HepG2 (cell line): Measurements from ENCODE around the gene CCR8. TPM values are rescaled to one million over a fixed set of nuclear protein-coding genes. Genes with fewer than 3 reads are reported as not detected.
A peak's percentile ranks its signal among the peaks of the same experiment; 100 is the strongest.

ENCODE experiments used
- ARID3A ChIP-seq: IDR thresholded peaks from 2 replicates; pipeline ENCODE4 v1.6.1; 2012; ENCODE audit warnings: low read depth, low read length, improper control_type of control experiment
- ARID5B ChIP-seq: IDR thresholded peaks from 2 replicates; pipeline ENCODE4 v1.4.0; 2020; ENCODE audit warnings: mild to moderate bottlenecking, missing genetic modification reagents
- BRD4 ChIP-seq: sonication (generic); formaldehyde crosslinking; IDR thresholded peaks from 2 replicates; pipeline ENCODE4 v1.4.0; 2020; ENCODE audit warnings: missing genetic modification reagents
- CBX1 ChIP-seq: IDR thresholded peaks from one replicate; pipeline ENCODE4 v1.6.1; 2016; ENCODE audit warnings: antibody characterized with exemption, low read depth
- DDIT3 ChIP-seq: sonication (generic); formaldehyde crosslinking; IDR thresholded peaks from 2 replicates; pipeline ENCODE4 v1.4.0; 2020; ENCODE audit warnings: mild to moderate bottlenecking, missing genetic modification reagents
- E2F1 ChIP-seq: sonication (generic); formaldehyde crosslinking; IDR thresholded peaks from 2 replicates; pipeline ENCODE4 v1.5.0; 2020; ENCODE audit warnings: missing genetic modification reagents
- FOXO1 ChIP-seq: sonication (generic); formaldehyde crosslinking; IDR thresholded peaks from 2 replicates; pipeline ENCODE4 v1.4.0; 2020; ENCODE audit warnings: missing genetic modification reagents
- HMG20A ChIP-seq: IDR thresholded peaks from 2 replicates; pipeline ENCODE4 v1.6.1; 2016; ENCODE audit warnings: borderline replicate concordance
- HNRNPH1 ChIP-seq: fragments of 200-400 bp; formaldehyde crosslinking; optimal IDR thresholded peaks from 2 replicates; pipeline ENCODE3; 2017; ENCODE audit warnings: mild to moderate bottlenecking, low read depth, low read length
- LCORL ChIP-seq, 2 experiments: fragments of 450-650 bp in 1 of 2; sonication (generic) in 1 of 2; formaldehyde crosslinking in 1 of 2; IDR thresholded peaks; 2 replicates each; pipeline versions ENCODE4 v1.5.0 to v1.6.1; 2017 to 2020; ENCODE audit warnings: antibody characterized with exemption in 1 of 2, missing genetic modification reagents in 1 of 2
- STAG1 ChIP-seq: sonication (generic); formaldehyde crosslinking; IDR thresholded peaks from 2 replicates; pipeline ENCODE4 v1.4.0; 2020; ENCODE audit warnings: missing genetic modification reagents
- TAF1 ChIP-seq: sonication (generic); formaldehyde crosslinking; IDR thresholded peaks from 2 replicates; pipeline ENCODE4 v1.4.0; 2020; ENCODE audit warnings: missing genetic modification reagents
- THRA ChIP-seq: sonication (generic); formaldehyde crosslinking; IDR thresholded peaks from 2 replicates; pipeline ENCODE4 v1.4.0; 2020; ENCODE audit warnings: missing genetic modification reagents, borderline replicate concordance
- ZBTB21 ChIP-seq: sonication (generic); formaldehyde crosslinking; IDR thresholded peaks from 2 replicates; pipeline ENCODE4 v1.4.0; 2020; ENCODE audit warnings: missing genetic modification reagents
- ZMYM4 ChIP-seq: sonication (generic); formaldehyde crosslinking; IDR thresholded peaks from 2 replicates; pipeline ENCODE4 v1.8.1; 2023; ENCODE audit warnings: mild to moderate bottlenecking, missing genetic modification reagents
- ZNF160 ChIP-seq: sonication (generic); formaldehyde crosslinking; IDR thresholded peaks from 2 replicates; pipeline ENCODE4 v1.8.0; 2022; ENCODE audit warnings: mild to moderate bottlenecking, inconsistent platforms, missing genetic modification reagents
- ZNF24 ChIP-seq: fragments of 450-650 bp; IDR thresholded peaks from 2 replicates; pipeline ENCODE4 v1.6.1; 2017; ENCODE audit warnings: antibody characterized with exemption, mild to moderate bottlenecking
- polyA plus RNA-seq, 8 experiments: library from polyadenylated mRNA; depleted of rRNA in 3 of 8; stranded (reverse) in 7 of 8; unstranded in 1 of 8; fragments of >200 nt; fragmentation: Illumina TruSeq in 4 of 8; extraction: Trizol in 4 of 8; gene quantifications; 2 replicates each; pipeline versions ENCODE4 v1.2.1 to v1.2.3, GENCODE V29; 2011 to 2016; ENCODE audit warnings: low read depth in 4 of 8, missing spikeins in 1 of 8, mixed read lengths in 1 of 8; ENCODE audit not compliant: insufficient read depth in 1 of 8
- total RNA-seq, 5 experiments: library from RNA; depleted of rRNA; stranded (reverse); fragments of >200 nt; fragmentation: Illumina TruSeq; extraction: Trizol; gene quantifications; 2 replicates each; pipeline ENCODE4 v1.2.3, GENCODE V29; 2016; ENCODE audit warnings: low read depth in 1 of 5

Gene CCR8
- total and polyA plus RNA-seq, 2 of the 13 experiments (the other 11 are each of a cell fraction or from before 2014, with no cell fraction given) = not detected

GRCh38 chr3:39291903-39292329 is 37.6 kb upstream of the CCR8 start (continued):
- TF ChIP-seq THRA (CRISPR knock-in tag) = peak; percentile 62; the same call in 1 of the 2 replicates
- no peak for TF ChIP-seq ZBTB21
- 0 out of 2 replicates have a peak, but pooled peaks have one; percentile 32 for TF ChIP-seq ARID3A
- peak; percentile 22; the same call in 1 of the 2 replicates for TF ChIP-seq ARID5B
- TF ChIP-seq HNRNPH1 = no peak
- 0 out of 2 replicates have a peak, but pooled peaks have one; percentile 22 for TF ChIP-seq HMG20A (CRISPR knock-in tag)
- no peak for TF ChIP-seq DDIT3 (CRISPR knock-in tag)
- TF ChIP-seq LCORL (IDR thresholded peaks at IDR 0.05) = no peak
- TF ChIP-seq LCORL (CRISPR knock-in tag; IDR thresholded peaks at IDR 0.05) = no peak
- TF ChIP-seq TAF1 (CRISPR knock-in tag) = no peak
- TF ChIP-seq ZNF24 = no peak
- TF ChIP-seq ZMYM4 = 0 out of 2 replicates have a peak, but pooled peaks have one; percentile 33
- no peak for TF ChIP-seq FOXO1 (CRISPR knock-in tag)
- TF ChIP-seq STAG1 = peak; percentile 64
- no peak for TF ChIP-seq E2F1 (CRISPR knock-in tag)
- TF ChIP-seq BRD4 (CRISPR knock-in tag) = no peak
- TF ChIP-seq ZNF160 (CRISPR knock-in tag) = 0 out of 2 replicates have a peak, but pooled peaks have one; percentile 49
- no peak for TF ChIP-seq CBX1
